OCI-M2 (cell line): Measurements from ENCODE around the gene NMT1.

ENCODE experiments used
- DNase-seq: peaks from one replicate; lab custom pipeline; 2025; ENCODE audit not compliant: unreplicated experiment; lab: John Stamatoyannopoulos, UW

The NMT1 gene

GRCh38 chr17:45077643-45078042, 16.5 kb downstream of the NMT1 start:
- no peak for DNase-seq

- no peak for DNase-seq
Measured at GRCh38 chr17:45081047-45081703, 20.1 kb downstream of the NMT1 start.

- no peak for DNase-seq
Measured at GRCh38 chr17:45086391-45086790, 25.3 kb downstream of the NMT1 start.

- DNase-seq = no peak
Measured at GRCh38 chr17:45086865-45087503, 25.9 kb downstream of the NMT1 start.

GRCh38 chr17:45087504-45087975, 26.4 kb downstream of the NMT1 start:
- DNase-seq = no peak

GRCh38 chr17:45087978-45088377, 26.9 kb downstream of the NMT1 start:
- no peak for DNase-seq

- no peak for DNase-seq
Measured at GRCh38 chr17:45088741-45089140, 27.6 kb downstream of the NMT1 start.

GRCh38 chr17:45090711-45091110, 29.6 kb downstream of the NMT1 start:
- DNase-seq = no peak

GRCh38 chr17:45091778-45092425, 30.8 kb downstream of the NMT1 start:
- no peak for DNase-seq

GRCh38 chr17:45092911-45093430, 31.9 kb downstream of the NMT1 start:
- no peak for DNase-seq

GRCh38 chr17:45093444-45094110, 32.5 kb downstream of the NMT1 start:
- no peak for DNase-seq

GRCh38 chr17:45096141-45096540, 35.0 kb downstream of the NMT1 start:
- no peak for DNase-seq

GRCh38 chr17:45096926-45097325, 35.8 kb downstream of the NMT1 start:
- no peak for DNase-seq

- DNase-seq = no peak
Measured at GRCh38 chr17:45098081-45098868, 37.2 kb downstream of the NMT1 start.

GRCh38 chr17:45098869-45099616, 37.9 kb downstream of the NMT1 start:
- no peak for DNase-seq

- DNase-seq = no peak
Measured at GRCh38 chr17:45101546-45101882, 40.4 kb downstream of the NMT1 start.

GRCh38 chr17:45101883-45102811, 41.0 kb downstream of the NMT1 start:
- no peak for DNase-seq

- DNase-seq = no peak
Measured at GRCh38 chr17:45102856-45103255, 41.7 kb downstream of the NMT1 start.

GRCh38 chr17:45103269-45103795, 42.2 kb downstream of the NMT1 start:
- no peak for DNase-seq
